Activated T-helper 1 cell treated with anti-CD3 and anti-CD28 coated beads, Interleukin-12 subunit alpha, Interleukin-12 subunit beta, Interleukin-2, Interleukin-4 antibody, amounts not matched to agents 30 ng/mL and 10 ng/mL and 1 ng/mL, durations not matched to agents 14 hours and 24 hours and 36 hours (primary cell): Measurements from ENCODE around the gene SIGLECL1. TPM values are rescaled to one million over a fixed set of nuclear protein-coding genes. Genes with fewer than 3 reads are reported as not detected.

ENCODE experiments used
- DNase-seq: peaks from one replicate; pipeline ENCODE4 v3.0.0; 2021; ENCODE audit warnings: low spot score
- H3K27ac Mint-ChIP-seq: one replicate; pipeline ENCODE4 v1.8.0; 2021; ENCODE audit warnings: mild to moderate bottlenecking, mixed read lengths
- H3K27me3 Mint-ChIP-seq: one replicate; pipeline ENCODE4 v1.8.0; 2022; ENCODE audit warnings: mild to moderate bottlenecking, moderate library complexity, mixed read lengths; ENCODE audit not compliant: insufficient read depth
- H3K36me3 Mint-ChIP-seq: one replicate; pipeline ENCODE4 v1.8.0; 2021; ENCODE audit warnings: low read depth, mixed read lengths
- H3K4me1 Mint-ChIP-seq: one replicate; pipeline ENCODE4 v1.8.0; 2021; ENCODE audit warnings: low read depth, mixed read lengths
- H3K4me3 Mint-ChIP-seq: one replicate; pipeline ENCODE4 v1.8.0; 2021; ENCODE audit warnings: mild to moderate bottlenecking, moderate library complexity, mixed read lengths
- H3K9me3 Mint-ChIP-seq: one replicate; pipeline ENCODE4 v1.8.0; 2021; ENCODE audit warnings: mixed read lengths
- intact Hi-C: fragments of 100-400 bp; cut with micrococcal nuclease; formaldehyde crosslinking; loops from one replicate; pipeline ENCODE4 v1.15.1; 2024
- total RNA-seq: library from RNA; stranded (reverse); gene quantifications from 2 replicates; pipeline ENCODE4 v1.2.3, GENCODE V29; 2022

Gene SIGLECL1
- total RNA-seq, 1 donor from 2014 or later: not detected

DNA sequence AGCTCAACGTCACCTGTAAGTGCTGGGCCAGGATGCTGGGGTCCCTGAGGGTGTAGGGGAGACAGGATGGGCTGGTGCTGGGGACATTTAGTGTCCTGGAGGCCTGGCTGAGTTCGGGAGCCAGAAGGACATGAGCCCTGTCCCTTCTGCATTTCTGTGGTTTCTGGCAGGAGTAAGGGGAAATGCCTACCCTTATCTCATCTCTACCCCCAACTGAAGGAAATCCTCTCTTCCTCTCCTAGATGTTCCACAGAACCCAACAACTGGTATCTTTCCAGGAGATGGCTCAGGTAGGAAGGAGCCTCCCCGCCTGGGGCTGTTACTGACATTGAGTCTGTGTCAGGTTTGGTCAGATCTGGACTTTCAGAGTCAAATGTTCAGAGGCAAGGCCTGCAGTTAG lies 24.8 kb upstream of the SIGLECL1 start:
- Mint-ChIP-seq H3K4me3 (peak overlapping the region; percentile 65), H3K36me3 (no peaks in the 10 kb centered on the region), H3K27ac (no peak overlapping the region), H3K4me1 (peaks cover 22% of the 10 kb centered on the region), H3K9me3 (no peaks in the 10 kb centered on the region), H3K27me3 (peaks cover 20% of the 10 kb centered on the region)
- intact Hi-C loops: no loop called here
- DNase-seq: no peak

DNA sequence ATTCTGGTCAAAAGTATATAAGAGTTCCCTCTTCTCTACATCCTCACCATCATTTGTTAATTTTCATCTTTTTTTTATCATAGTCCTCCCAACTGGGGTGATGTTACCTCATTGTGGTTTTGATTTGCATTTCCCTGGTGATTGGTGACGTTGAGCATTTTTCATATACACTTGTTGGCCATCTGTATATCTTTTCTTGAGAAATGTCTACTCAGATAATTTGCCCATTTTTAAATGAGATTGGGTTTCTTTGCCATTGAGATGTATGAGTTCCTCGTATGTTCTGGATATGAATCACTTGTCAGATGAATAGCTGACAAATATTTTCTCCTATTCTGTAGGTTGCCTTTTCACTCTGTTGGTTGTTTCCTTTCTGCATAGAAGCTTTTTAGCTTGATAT lies 23.6 kb upstream of the SIGLECL1 start:
- no peak for DNase-seq
- peaks cover 22% of the 10 kb centered on the region for H3K4me1 Mint-ChIP-seq
- no peak overlapping the region for H3K27ac Mint-ChIP-seq
- H3K4me3 Mint-ChIP-seq: no peak overlapping the region
- peaks cover 17% of the 10 kb centered on the region for H3K27me3 Mint-ChIP-seq
- no peaks in the 10 kb centered on the region for H3K9me3 Mint-ChIP-seq
- H3K36me3 Mint-ChIP-seq: no peaks in the 10 kb centered on the region
- intact Hi-C loops: no loop called here

DNA sequence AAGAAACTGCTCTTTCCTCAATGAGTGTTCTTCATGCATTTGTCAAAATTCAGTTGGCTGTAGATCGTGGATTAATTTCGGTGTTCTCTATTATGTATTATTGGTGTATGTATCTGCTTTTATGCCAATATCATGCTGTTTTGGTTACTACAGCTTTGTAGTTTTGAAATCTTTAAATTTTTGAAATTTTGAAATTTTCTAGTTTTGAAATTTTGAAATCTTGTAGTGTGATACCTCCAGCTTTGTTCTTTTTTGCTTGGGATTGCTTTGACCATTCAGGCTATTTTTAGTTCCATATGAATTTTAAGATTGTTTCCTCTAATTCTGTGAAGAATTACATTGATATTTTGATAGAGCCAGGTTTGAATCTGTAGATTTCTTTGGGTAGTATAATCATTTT lies 22.9 kb upstream of the SIGLECL1 start:
- intact Hi-C loops: no loop called here
- H3K4me3 Mint-ChIP-seq: no peak overlapping the region
- peaks cover 22% of the 10 kb centered on the region for H3K4me1 Mint-ChIP-seq
- peaks cover 16% of the 10 kb centered on the region for H3K27me3 Mint-ChIP-seq
- no peak overlapping the region for H3K27ac Mint-ChIP-seq
- H3K36me3 Mint-ChIP-seq: no peaks in the 10 kb centered on the region
- H3K9me3 Mint-ChIP-seq: no peaks in the 10 kb centered on the region
- DNase-seq: no peak

DNA sequence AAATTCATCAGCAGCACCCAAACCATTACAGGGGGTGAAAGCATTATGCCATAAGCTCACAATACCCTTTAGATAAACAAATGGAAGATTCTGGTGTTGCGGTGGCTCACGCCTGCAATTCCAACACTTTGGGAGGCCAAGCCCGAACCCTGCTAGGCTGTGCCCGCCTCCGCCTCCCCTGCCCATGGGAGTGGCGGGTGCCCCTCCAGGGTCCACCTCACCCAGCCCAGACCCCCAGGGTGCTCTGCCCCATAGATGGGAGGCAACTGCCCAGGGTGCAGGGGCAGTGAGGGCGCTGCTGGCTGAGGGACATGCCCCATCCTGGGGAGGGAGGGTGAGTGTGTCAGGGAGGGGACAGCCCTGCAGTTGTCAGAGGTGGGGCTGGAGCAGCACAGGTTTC lies 10.0 kb upstream of the SIGLECL1 start:
- Mint-ChIP-seq H3K27ac (no peak overlapping the region), H3K4me3 (no peak overlapping the region), H3K36me3 (peaks cover 3% of the 10 kb centered on the region), H3K9me3 (no peaks in the 10 kb centered on the region), H3K27me3 (peaks cover 9% of the 10 kb centered on the region), H3K4me1 (peaks cover 19% of the 10 kb centered on the region)
- intact Hi-C loops: no loop called here
- no peak for DNase-seq

DNA sequence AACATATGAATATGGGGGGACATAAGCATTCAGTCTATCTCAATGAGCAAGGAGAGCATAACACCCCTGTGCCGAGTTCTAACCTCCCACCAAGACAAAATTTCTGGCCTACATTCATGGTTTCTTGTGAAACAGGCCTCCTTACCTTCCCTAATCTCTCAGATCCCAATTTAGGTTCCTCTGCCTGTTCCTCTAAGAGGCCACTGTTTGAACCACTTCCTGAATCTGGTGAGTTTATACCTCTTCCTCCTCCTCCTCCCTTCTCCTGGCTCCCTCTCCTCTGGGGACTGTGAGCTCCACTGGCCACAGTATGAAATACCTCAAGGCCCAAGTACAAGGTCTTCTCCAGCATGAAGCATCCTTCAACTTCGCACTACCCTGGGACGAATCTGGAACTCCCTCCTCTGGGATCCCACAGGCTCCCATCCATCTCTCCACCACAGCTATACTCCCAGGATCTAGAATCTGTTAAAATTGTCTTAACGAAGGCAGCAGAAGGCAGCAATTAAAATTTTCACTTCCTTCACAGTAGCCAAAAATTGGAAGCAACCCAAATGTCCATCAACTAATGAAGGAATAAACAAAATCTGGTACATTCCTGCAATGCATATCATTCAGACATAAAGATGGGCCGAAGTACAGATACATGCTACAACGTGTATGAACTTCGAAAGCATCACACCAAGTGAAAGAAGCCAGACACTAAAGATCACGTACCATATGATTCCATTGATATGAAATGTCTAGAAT lies 7.8 kb upstream of the SIGLECL1 start:
- no peak for DNase-seq
- intact Hi-C loops: no loop called here
- Mint-ChIP-seq H3K27ac (no peak overlapping the region), H3K9me3 (no peaks in the 10 kb centered on the region), H3K4me3 (no peak overlapping the region), H3K27me3 (peaks cover 9% of the 10 kb centered on the region), H3K4me1 (peaks cover 32% of the 10 kb centered on the region), H3K36me3 (peaks cover 3% of the 10 kb centered on the region)

DNA sequence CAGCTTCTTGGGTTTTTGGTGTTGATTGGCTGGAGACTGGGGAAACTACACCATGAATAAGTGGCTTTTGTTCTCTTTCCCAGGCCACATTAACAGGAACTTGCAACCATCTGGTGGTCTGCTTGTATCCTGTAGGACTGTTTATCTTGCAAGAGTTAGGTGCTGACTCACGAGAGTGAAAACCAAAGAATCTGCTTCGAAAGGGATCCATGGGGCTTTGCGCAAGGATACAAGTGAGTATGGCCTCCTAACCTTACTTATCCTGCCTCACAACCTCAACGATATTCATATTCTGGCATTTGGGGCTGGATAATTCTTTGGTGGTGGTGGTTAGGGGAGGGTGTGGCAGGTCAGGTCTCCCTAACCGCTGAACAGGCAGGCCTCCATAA lies 4.7 kb upstream of the SIGLECL1 start:
- peaks cover 43% of the 10 kb centered on the region for H3K4me1 Mint-ChIP-seq
- DNase-seq: no peak
- H3K27me3 Mint-ChIP-seq: peaks cover 2% of the 10 kb centered on the region
- H3K27ac Mint-ChIP-seq: no peak overlapping the region
- no peaks in the 10 kb centered on the region for H3K36me3 Mint-ChIP-seq
- no peak overlapping the region for H3K4me3 Mint-ChIP-seq
- intact Hi-C loops: no loop called here
- H3K9me3 Mint-ChIP-seq: no peaks in the 10 kb centered on the region

DNA sequence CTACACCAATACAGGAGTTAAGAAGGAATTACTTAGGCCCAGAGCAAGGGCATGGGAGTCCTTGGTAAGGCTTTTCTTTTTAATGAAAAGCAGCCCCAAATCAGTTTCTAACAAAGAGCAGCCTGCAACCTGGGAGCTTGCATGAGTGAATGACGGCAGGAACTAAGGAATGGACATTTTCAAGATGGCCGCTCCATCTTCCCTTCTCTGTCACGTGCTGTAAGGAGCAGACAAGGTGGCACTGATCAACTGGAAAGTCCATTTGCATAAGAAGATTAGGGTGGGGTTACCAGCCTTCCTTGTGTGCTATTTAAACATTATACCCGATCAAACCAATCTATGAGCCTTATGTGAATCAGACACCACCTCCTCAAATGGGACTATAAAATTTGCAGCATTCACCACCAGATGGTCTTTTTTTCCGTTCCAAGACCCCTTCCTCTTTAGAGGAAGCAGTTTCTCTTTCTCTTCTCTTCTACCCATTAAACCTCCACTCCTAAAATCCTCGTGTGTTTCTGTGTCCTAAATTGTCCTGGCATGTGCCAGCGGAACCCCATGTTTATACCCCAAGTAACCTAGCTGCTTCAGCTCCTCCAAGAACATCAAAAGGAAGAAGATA lies 2.8 kb upstream of the SIGLECL1 start:
- intact Hi-C loops: no loop called here
- DNase-seq: no peak
- no peaks in the 10 kb centered on the region for H3K9me3 Mint-ChIP-seq
- no peak overlapping the region for H3K4me3 Mint-ChIP-seq
- peaks cover 1% of the 10 kb centered on the region for H3K36me3 Mint-ChIP-seq
- no peaks in the 10 kb centered on the region for H3K27me3 Mint-ChIP-seq
- no peak overlapping the region for H3K27ac Mint-ChIP-seq
- H3K4me1 Mint-ChIP-seq: peaks cover 47% of the 10 kb centered on the region

DNA sequence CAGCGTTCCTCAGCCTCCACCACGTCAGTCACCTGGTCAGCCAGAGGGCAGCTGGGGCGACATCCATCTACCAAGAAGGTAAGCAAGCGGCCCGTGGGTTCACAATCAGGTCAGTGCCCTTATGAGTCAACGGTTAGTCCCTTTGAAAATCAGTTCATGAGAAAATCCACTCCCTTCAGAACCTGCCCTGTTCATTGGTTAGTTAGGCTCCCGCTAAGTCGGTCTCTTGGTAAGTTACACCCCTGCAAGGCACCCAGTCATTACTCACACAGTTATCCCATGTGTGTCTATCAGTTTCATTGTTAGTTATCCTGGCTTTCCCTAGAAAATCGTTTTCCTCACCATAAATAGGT lies 564 bp downstream of the SIGLECL1 start:
- Mint-ChIP-seq H3K4me3 (no peak overlapping the region), H3K27ac (no peak overlapping the region), H3K4me1 (peaks cover 49% of the 10 kb centered on the region), H3K27me3 (no peaks in the 10 kb centered on the region), H3K36me3 (peaks cover 1% of the 10 kb centered on the region), H3K9me3 (no peaks in the 10 kb centered on the region)
- DNase-seq: no peak
- intact Hi-C loops: no loop called here

DNA sequence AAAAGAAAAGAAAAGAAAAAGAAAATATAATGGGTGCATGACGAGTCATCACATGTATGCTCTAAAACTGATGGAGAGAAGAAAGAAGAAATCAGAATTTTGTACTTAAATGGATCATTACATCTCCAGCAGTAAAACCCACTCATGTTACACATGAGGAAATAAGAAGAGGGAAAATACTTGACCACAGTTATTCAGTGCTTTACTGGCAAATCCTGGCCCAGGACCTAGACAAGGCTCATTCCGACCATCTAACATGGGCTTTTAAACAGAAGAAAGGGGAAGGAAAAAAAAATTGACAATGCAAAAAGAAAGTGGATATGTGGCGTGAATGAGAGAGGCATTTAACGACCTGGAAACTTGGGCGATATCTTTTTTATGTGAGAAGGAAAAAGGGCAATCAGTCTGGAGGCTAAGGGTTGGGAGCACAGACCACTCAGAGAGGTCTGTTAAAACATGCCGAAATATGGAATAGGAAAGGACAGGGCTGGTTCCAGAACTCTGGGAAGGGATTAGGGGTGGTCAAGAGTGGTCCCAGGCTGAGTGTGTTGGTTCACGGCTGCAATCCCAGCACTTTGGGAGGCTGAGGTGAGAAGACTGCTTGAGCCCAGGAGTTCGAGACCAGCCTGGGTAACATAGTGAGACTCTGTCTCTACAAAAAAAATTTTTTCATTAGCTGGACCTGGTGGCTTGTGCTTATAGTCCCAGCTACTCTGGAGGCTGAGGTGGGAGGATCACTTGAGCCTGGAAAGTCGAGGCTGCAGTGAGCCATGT lies 1.6 kb downstream of the SIGLECL1 start:
- intact Hi-C loops: no loop called here
- Mint-ChIP-seq H3K4me3 (no peak overlapping the region), H3K27ac (no peak overlapping the region), H3K4me1 (peaks cover 49% of the 10 kb centered on the region), H3K36me3 (peaks cover 1% of the 10 kb centered on the region), H3K9me3 (no peaks in the 10 kb centered on the region), H3K27me3 (no peaks in the 10 kb centered on the region)
- DNase-seq: no peak

DNA sequence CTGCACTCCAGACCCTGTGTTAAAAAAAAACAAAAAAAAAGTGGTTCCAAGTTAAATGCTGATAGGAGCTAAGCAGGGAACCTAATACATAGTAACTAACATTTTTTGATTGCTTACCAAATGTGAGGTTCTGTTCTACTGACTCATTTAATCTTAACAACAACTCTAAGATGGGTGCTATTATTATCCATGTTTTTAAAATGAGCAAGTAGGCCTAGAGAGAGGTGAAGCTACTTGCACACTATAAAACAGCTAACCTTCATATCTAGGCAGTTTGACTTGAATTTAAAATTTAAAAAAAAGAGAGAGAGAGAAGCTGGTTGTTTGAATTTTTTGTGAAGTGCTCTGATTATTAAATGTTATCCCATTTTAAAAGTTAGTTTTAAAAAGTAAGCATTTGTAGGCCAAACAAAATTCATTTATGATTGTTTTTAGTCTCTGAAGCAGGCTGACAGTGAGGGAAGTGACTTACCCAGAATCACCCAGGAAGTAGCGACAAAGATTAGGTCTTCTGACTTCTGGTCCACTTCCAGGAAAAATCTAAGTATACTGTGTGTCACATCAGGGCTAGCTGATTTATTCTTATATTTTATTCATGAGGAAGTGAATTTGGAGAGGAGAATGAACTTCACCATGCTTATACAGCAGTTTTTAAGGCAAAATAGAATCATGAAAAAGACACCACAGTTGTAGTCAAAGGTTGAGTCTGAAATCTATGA lies 2.4 kb downstream of the SIGLECL1 start:
- H3K4me3 Mint-ChIP-seq: peak overlapping the region; percentile 42
- H3K36me3 Mint-ChIP-seq: peaks cover 1% of the 10 kb centered on the region
- DNase-seq: no peak
- H3K27ac Mint-ChIP-seq: no peak overlapping the region
- peaks cover 54% of the 10 kb centered on the region for H3K4me1 Mint-ChIP-seq
- H3K9me3 Mint-ChIP-seq: no peaks in the 10 kb centered on the region
- H3K27me3 Mint-ChIP-seq: no peaks in the 10 kb centered on the region
- intact Hi-C loops: no loop called here

DNA sequence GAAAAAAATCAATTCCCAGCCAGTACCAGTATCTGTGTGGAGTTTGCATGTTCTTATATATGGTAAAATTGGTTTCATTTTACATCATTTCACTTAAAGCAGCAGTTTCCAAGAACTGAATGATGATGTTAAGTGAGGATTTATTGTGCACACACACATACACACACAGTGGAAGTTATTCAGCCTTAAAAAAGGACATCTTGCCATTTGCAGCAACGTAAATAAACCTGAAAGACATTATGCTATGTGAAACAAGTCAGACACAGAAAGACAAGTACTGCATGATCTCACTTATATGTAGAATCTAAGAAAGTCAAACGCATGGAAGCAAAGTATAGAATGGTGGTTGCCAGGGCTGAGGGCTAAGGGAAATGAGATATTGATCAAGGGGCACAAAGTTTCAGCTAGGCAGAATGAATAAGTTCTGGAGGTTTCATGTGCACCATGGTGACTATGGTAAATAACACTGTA lies 5.3 kb downstream of the SIGLECL1 start:
- DNase-seq: peak; percentile 7
- peaks cover 3% of the 10 kb centered on the region for H3K27me3 Mint-ChIP-seq
- peak overlapping the region; percentile 76 for H3K27ac Mint-ChIP-seq
- peaks cover 58% of the 10 kb centered on the region for H3K4me1 Mint-ChIP-seq
- peak overlapping the region; percentile 7 for H3K4me3 Mint-ChIP-seq
- intact Hi-C loops: loop anchor here (1.0 kb wide), 1 partner anchor 142 kb away; no protein-coding TSS in a partner anchor
- peaks cover 1% of the 10 kb centered on the region for H3K36me3 Mint-ChIP-seq
- no peaks in the 10 kb centered on the region for H3K9me3 Mint-ChIP-seq

DNA sequence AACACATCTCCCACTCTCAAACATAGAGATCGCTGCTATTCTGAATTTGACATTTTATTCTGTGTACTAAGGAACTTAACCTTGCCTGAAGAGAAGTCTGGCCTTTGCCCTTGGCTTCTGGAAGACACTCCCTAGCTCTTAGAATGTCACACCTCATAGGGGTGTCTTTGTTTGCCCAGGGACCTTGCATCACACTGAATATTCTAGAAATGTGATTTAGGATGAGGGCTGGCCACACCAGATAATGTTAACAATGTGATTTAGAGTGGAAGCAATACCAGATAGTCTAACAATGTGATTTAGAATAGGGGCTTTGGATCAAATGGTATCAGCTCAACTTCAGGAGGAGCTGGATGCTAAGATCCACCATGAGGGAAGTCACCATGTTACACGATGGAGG lies 6.6 kb downstream of the SIGLECL1 start:
- intact Hi-C loops: no loop called here
- H3K36me3 Mint-ChIP-seq: no peaks in the 10 kb centered on the region
- H3K27me3 Mint-ChIP-seq: peaks cover 3% of the 10 kb centered on the region

More for the DNA sequence above, 6.6 kb downstream of the SIGLECL1 start:
- Mint-ChIP-seq H3K4me3 (no peak overlapping the region), H3K9me3 (no peaks in the 10 kb centered on the region), H3K4me1 (peaks cover 55% of the 10 kb centered on the region), H3K27ac (peak overlapping the region; percentile 40)
- DNase-seq: no peak
